GM19455 (cell line): ENCODE data around the gene BMPR2.
A peak's percentile ranks its signal among the peaks of the same experiment; 100 is the strongest.
"Not testable (repeated sequence)": the region's sequence is repeated elsewhere in the genome, so short reads cannot be mapped to it uniquely, and the experiment has no call there.

Source experiments
- ATAC-seq: cut with Tn5 transposase; IDR thresholded peaks from one replicate; pipeline ENCODE4 v1.9.1; 2021; ENCODE audit not compliant: unreplicated experiment

Gene BMPR2

DNA sequence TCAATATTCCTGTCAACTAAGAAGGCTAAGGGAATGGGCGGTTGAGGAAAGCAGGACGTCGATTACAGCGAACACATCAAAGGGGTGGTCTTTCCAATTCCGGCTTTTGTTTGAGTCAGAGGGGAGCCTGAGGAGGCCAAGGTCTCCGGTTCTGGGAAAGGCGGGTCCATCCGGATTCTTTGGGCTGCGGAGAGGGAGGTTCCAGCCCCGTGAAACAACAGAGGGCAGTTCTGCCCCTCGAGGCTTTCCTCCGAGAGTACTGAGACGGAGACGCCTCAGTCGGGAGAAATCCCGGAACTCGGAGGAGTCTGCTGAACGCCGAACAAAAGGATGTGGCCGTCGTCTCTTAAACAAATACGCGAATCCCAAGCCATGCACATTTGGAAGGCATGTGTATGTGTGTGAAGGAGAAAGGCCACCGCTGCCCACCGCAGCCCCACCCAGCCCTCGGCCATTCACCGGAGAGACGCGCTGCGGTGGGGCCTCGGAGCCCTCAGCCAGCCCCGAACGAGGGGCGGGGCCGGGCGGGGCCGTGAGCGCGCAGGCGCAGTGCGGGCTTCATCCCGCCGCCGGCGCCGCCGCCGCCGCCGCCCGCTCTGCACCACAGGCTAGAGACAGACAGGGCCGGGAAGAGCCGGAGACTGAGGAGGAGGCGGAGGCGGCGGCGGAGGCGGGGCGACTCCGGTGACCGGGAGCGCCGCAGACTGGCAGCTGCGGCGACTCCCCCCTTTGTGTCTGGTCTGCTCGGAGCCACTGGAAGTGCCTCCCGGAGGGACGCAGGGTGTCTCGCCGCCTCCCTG is at the start of gene BMPR2:
BMPR2 (plus strand) TSS at position 719 of the 800 bp plus-strand sequence. CDS start 1,148 bp downstream, outside the sequence.
- ATAC-seq: peak; percentile 76

DNA sequence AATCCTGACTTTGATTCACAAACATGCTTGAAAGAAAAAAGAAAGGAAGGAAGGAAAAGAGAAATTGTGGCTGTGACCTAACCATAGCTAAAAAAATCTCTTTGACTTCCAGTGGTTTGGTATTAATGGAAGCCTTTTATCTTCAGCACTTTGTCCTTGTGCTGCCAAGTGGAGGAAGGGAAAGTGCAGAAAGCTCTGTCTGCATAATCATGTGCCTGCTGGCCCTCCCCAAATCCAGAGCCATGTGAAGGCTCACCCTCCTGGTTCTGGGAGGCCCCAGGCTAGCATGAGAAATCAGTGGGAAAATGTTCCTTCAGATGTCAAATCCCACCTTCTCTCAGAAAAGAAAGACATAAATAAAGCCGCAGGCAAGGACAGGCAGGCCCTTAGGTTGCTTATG is 48.3 kb upstream of the BMPR2 start:
- no peak for ATAC-seq

DNA sequence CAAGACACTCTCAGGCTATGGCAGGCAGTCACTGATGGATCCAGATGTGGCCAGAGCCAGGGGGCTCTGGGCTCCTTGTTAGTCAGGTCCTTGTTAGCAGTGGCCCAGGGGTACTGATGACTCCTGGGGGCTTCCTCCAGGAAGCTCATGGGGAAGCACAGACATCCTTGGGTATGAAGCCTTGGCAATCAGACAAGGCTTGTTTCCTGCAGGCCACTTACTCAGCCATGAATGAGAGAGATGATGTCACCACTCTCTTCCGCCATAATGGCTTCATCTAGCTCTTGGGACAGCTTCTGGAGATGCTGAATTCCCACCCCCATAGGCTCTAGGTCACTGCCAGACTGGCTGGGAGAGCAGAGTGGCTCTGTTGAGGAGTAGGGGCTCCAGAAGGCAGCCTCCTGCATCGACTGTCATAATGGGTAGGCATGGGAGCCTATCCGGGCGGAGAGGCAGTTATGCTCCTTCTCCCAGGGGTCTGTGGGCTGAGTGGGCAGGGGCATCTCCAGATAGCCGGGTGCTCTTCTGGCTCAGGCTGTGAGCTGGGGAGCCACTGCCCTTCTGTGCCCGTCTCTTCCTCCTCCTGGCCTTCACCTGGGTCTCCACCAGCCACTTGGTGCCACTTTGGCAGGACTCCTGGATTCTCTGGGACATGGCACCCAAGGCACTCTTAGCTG is 40.2 kb upstream of the BMPR2 start:
- ATAC-seq: no peak

DNA sequence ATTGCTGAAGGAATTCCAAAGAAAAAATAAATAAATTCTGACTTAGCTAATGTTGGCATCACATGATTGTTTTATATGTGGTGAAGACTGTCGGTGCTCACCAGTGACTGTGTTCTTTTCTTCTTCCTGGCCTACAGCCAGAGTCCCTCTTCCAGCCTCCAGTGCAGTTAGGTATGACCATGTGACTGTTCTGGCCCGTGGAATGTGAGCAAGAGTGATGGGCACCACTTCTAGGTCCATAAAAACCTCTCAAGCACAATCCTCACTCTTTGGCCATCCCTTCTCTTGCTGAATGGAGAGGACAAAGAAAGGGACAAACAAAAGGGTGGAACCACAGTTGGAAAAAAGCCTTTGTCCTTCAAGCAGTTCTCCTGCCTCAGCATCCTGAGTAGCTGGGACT is 39.0 kb upstream of the BMPR2 start:
- ATAC-seq: no peak

DNA sequence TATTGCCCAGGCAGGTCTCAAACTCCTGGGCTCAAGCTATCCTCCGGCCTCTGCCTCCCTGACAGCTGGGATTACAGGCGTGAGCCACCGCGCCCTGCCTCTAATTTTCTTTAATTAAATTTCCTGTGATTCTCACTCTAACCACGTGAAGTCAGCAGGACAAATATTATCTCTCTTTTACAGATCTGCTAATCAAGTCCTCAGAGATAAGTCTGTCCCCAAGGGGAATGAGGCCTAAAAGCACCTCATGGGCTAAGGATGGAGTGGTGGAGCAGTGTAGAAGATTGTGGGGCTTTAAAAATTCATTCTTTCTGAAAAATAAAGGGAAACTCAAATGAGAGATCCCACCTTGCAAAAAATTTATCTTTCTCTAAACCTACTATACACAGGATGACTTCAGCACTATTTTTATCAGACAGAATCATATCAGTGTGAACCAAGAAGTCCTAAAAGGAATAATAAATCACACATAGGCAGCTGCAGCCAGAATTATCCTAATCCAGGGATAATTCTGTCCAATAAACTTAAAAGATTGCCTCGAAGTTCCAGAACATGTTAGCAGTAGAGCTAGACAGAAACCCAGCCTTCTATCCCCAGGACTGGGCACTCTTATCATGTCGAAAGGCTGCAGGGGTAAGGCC is 38.3 kb upstream of the BMPR2 start:
- no peak for ATAC-seq

DNA sequence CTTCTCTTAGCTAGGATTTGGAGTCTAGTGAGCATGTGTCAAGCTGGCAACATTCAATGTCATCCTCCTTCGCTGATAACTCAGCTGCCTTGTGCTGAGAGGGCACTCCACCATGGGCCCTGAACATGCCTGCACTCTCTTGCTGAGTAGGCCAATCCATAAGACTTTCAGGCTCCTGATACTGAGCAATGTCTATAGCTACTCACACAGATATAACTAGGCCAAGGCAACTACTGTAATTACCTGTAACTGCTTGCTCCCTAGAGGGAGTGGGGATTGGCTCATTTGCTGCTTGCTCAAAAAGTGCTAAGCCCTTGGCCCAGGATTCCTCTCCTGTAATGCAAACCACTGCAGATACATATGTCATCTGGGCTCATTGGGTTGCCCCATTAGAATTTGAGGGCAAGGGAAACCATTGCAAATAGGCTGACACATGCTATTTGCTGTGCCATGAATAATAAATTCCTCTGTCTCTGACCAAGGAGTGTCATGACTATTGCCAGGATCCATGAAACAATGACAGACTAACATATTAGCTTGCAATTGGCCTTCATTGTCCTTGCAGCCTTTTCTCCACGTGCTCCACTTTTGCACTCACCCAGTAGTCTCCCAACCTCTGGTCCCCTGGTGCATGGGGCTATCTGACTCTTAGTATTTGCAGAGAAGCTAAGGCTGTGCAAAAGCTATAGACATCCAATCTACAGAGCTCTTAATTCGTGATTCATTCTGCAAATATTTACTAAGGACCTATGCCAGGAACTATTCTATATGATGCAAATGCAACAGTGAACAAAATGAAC is 36.9 kb upstream of the BMPR2 start:
- ATAC-seq: no peak

DNA sequence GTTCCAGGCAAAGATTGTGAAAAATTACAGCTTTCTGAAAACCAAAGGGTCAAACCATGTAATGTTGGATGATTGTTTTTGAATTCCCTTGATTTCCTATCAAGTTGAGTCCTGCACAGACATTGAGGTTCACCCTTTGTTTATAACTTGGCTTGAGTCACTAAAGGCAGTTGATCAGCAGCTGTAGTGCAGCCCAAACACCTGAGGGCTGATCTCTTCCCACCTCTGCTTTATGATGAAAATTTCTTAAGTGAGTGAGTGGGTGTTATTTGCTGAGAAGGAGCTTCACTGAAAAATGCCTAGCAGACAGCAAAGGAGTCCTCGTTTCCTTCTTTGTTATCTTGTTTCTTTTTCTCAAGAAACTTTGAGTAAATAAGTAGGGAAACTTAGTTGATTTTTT is 31.9 kb upstream of the BMPR2 start:
- no peak for ATAC-seq

DNA sequence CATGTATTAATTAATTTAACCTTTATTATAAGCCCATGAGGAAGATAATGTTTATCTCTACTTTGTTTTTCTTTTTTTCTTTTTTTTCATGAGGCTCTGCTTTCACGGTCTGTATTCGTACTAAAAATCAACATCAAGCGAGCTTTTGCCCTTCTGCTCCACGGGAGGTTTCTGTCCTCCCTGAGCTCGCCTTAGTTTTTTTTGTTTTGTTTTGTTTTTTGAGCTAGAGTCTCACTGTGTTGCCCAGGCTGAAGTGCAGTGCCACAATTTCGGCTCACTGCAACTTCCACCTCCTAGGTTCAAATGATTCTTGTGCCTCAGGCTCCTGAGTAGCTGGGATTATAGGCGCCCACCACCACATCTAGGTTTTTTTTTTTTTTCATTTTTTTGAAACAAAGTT is 29.9 kb upstream of the BMPR2 start:
- no peak for ATAC-seq

DNA sequence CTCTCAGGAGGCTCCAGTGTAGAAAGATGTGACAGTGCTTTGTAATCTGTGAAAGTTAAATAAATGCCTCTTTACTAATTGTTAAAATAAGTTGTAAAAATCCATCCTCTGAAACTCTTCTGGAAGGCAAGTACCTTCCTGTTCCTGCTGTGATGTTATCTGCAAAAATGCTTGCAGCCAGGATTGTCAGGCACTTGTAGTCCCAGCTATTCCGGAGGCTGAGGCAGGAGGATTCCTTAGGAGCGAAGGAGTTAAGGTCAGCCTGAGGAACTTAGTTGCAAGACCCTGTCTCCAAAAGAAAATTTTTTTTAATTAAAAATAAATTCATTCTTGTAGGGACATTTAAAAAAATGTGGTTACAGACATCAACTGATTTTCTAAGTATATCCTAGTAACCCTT is 22.7 kb upstream of the BMPR2 start:
- no peak for ATAC-seq

DNA sequence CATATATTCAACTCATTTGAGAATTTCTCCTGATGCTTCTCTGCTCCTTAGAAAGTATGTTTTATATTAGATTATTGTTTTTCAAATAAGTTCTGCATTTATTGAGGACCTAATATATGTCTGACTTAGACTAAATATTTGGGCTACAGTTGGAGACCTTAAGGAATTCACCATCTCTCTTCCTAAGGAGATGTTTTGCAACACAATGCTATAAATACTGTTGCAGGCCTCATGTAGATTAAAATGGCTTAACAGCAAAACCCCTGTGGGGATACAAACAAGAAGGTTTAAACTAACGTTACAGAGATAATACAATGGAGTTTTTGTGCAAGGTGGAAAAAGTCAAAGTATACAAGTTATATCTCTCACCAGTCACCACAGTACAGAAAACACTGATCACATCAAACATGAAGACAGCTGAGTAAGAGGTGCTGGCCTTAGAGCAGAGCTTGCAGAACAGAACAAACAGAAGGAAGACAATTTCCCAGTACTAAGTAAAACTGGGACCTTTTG is 20.1 kb upstream of the BMPR2 start:
- no peak for ATAC-seq

DNA sequence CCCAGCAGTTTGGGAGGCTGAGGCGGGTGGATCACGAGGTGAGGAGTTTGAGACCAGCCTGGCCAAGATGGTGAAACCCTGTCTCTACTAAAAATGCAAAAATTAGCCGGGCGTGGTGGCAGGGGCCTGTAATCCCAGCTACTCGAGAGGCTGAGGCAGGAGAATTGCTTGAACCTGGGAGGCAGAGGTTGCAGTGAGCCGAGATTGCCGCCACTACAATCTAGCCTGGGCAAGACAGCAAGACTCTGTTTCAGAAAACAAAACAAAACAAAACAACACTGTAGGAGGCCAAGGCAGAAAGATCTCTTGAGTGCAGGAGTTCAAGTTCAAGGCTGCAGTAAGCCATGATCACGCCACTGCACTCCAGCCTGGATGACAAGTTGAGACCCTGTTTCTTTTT is 17.2 kb upstream of the BMPR2 start:
- not testable (repeated sequence) for ATAC-seq

DNA sequence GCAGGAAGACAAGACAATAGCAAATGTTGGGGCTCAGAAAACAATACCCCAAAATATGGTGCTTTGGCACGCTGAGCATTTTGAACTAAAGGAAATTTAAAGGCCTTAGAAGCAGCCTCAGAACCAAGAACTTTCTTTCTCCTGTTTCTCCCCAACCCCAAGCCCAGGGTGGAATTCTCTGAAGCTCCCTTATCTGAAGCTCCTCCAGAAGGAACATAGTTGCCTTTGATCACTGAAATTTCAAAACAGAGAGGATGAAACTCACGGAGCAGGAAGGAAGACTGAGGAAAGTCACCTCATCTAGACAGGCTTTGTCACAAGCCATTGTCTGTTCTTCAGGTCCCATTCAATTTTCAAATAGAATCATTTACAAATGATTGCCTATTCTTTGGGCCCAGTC is 15.5 kb upstream of the BMPR2 start:
- ATAC-seq: no peak

DNA sequence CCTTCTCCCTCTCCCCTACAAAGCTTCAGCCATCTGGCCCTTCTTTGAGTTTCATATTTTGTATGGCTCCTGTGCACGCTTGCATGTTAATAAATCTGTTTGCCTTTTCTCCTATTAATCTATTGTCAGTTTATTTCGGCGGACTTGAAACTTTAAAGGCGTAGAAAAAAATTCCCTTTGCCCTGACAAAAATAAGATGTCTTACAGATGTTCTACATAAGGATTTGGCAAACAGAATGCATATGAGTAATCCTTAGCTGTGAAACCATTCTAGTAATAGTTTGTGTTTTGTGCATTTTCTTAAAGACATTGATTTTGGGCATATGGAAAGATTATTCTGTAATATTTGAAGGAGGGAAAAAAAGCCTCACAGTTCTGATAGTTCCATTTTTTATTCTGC is 15.0 kb upstream of the BMPR2 start:
- no peak for ATAC-seq

DNA sequence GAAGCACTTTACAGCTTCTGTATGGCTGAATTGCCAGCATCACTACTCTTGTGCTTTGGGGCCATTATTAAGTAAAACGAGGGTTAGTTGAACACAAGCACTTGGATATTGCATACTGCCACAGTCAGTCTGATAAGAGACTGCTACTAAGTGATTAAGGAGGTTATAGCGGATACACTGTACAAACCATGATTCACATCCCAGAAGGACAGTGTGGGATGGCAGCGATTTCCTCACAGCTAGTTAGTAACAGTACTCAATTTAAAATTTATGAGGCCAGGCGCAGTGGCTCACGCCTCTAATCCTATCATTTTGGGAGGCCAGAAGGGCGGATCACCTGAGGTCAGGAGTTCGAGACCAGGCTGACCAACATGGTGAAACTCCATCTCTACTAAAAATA is 2.6 kb upstream of the BMPR2 start:
- ATAC-seq: no peak

DNA sequence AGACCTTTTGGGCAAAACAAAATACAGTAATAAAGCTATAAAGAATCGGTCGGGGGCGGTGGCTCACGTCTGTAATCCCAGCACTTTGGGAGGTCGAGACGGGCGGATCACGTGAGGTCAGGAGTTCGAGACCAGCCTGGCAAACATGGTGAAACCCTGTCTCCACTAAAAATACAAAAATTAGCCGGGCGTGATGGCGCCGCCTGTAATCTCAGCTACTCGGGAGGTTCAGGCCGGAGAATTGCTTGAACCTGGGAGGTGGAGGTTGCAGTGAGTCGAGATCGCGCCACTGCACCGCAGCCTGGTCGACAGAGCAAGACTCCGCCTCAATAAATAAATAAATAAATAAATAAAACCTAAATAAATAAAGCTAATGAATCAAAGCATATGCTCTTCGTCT is 1.7 kb upstream of the BMPR2 start:
- ATAC-seq: not testable (repeated sequence)

DNA sequence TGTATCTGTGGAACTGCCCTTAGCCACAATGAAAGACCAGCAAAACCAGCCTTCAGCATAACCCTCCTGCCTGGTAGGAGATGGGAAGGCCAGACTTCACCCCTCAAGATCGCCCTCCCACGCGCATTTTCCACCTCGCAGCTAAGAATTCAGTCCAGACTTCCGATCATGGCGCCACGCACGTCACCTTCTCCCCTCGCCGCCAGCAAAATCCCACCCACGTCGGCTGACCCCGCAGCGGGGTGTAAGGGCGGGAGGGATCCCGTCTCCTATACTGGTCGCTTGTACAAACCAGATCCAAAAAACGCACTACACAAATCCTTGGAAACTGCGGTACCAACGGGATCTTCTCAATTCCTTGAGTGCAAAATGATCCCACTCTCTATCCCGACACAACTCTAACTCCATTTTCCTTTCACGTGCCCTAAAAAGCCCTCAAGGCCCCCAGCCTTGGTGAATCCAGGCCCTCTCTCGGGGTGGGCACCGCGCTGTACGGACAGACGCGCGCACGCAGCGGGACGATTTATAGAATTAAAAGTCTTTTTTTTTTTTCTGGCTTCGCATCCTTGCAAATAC is 1.0 kb upstream of the BMPR2 start:
- no peak for ATAC-seq

DNA sequence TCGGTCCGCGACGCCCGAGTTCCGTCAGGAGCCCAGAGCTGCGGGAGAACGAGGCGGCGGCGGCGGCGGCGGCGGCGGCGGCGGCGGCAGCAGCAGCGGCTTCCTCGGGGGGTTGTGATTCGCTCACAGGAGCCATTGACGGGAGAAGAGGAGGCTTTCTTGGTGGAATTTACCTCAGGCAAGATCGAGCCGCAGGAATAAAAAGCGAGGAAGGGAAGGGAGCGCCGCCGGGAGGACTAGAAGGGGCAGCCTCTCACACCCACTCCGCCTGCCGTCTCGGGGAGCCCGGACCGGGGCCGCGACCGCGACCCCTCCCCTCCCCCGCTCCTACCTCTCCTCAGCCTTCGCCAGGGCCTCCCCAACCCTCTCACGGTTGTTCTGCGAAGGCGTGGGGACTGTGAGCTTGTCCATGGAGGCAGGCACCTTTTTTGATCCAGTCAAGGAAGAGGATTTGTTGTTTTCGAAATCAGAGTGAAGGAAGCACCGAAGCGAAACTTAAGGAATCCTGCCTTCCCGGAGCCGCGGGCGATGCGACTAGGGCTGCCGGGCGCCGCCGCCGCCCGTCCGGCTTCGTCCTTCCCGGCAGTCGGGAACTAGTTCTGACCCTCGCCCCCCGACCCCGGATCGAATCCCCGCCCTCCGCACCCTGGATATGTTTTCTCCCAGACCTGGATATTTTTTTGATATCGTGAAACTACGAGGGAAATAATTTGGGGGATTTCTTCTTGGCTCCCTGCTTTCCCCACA is 506 bp downstream of the BMPR2 start:
- ATAC-seq: peak; percentile 29

DNA sequence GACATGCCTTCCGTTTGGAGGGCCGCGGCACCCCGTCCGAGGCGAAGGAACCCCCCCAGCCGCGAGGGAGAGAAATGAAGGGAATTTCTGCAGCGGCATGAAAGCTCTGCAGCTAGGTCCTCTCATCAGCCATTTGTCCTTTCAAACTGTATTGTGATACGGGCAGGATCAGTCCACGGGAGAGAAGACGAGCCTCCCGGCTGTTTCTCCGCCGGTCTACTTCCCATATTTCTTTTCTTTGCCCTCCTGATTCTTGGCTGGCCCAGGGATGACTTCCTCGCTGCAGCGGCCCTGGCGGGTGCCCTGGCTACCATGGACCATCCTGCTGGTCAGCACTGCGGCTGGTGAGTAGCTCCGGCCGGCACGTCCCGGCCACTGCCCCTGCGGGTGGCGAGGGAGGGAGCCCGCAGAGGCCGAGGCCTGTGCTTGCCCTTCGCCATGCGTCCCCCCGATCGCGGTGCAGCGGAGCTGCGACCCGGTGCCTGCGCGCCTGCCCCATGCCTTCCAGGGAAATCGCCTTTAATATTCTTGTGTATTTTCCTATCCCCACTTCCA is 1.2 kb downstream of the BMPR2 start:
- ATAC-seq: no peak

DNA sequence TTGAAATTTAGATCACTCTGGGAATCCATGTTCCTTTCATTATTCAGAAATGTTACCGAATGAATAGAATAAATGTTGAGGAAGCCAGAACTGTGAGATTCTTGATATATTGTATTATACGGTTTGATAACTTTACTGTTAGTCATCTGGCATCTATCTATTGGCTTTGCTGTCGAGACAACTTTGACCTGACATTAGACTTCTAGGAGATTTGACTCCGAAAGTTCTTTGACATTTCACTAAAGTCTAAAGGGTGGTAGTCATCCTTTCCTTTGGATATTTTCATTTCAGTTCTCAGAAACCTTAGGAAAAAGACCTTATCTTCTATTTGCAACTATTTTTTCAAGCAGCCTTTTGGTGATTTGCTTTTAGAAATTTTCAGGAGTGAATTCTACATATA is 1.9 kb downstream of the BMPR2 start:
- no peak for ATAC-seq
